K562 (cell line): Measurements from ENCODE around the gene HEG1. TPM values are rescaled to one million over a fixed set of nuclear protein-coding genes. Genes with fewer than 3 reads are reported as not detected.
A peak's percentile ranks its signal among the peaks of the same experiment; 100 is the strongest.

Experiments used
- CTCF ChIP-seq, 3 experiments: IDR thresholded peaks in 2 of 3; conservative IDR thresholded peaks in 1 of 3; 2 replicates each; pipeline ENCODE4 v1.5.1; 2011 to 2012; ENCODE audit warnings: low read length in 3 of 3, mild to moderate bottlenecking in 3 of 3, control low read depth in 2 of 3, improper control_type of control experiment in 1 of 3, inconsistent platforms in 1 of 3, low read depth in 1 of 3, mixed read lengths in 1 of 3, moderate library complexity in 1 of 3; ENCODE audit not compliant: insufficient read depth in 2 of 3
- REST ChIP-seq, 2 experiments: fragments of 450-650 bp; formaldehyde crosslinking in 1 of 2; IDR thresholded peaks; 2 replicates each; pipeline versions ENCODE4 v1.4.0 to v1.6.1; 2014 to 2020; ENCODE audit warnings: mild to moderate bottlenecking in 2 of 2, borderline replicate concordance in 1 of 2, low read depth in 1 of 2
- STAT5A ChIP-seq: IDR thresholded peaks from 2 replicates; pipeline ENCODE4 v1.6.1; 2012; ENCODE audit warnings: low read length, inconsistent platforms, borderline replicate concordance
- polyA plus RNA-seq, 8 experiments: library from polyadenylated mRNA; depleted of rRNA in 4 of 8; stranded (reverse) in 5 of 8; unstranded in 3 of 8; fragments of >200 nt; fragmentation: Nextera tagmentation in 2 of 8; fragmentation: Illumina TruSeq in 1 of 8; extraction: Ambion mirVana in 2 of 8; extraction: Trizol in 1 of 8; gene quantifications; 2 replicates each; pipeline versions ENCODE4 v1.2.1 to v1.2.3, GENCODE V29; 2011 to 2014; ENCODE audit warnings: inconsistent platforms in 1 of 8, missing spikeins in 1 of 8
- total RNA-seq, 7 experiments: library from RNA; depleted of rRNA in 6 of 7; stranded (reverse); fragments of >200 nt in 6 of 7; fragmentation: Illumina TruSeq in 2 of 7; extraction: Trizol in 2 of 7; gene quantifications; 2 replicates each; pipeline versions ENCODE4 v1.2.1 to v1.2.3, GENCODE V29; 2011 to 2021; ENCODE audit warnings: low replicate concordance in 1 of 7

HEG1 gene
- total and polyA plus RNA-seq, 9 of the 15 experiments (the other 6 are each of a cell fraction or from before 2014, with no cell fraction given): 0.24 TPM; not detected in 8

- no peak for TF ChIP-seq STAT5A
- TF ChIP-seq CTCF (IDR thresholded peaks at IDR 0.05 in 2 of 3, conservative IDR thresholded peaks at IDR 0.05 in 1 of 3; ENCODE audit: insufficient read depth in 2 of 3, low read depth in 1 of 3, low read length in 3 of 3): peak; percentile 47 to 73 (median 57)
- peak; percentile 63 for TF ChIP-seq REST (IDR thresholded peaks at IDR 0.05; ENCODE audit: borderline replicate concordance)
- TF ChIP-seq REST (CRISPR knock-in tag; IDR thresholded peaks at IDR 0.05; ENCODE audit: low read depth): no peak
Measured at GRCh38 chr3:124995460-124995994, 60.3 kb downstream of the HEG1 start (continued).
